GM19397 (cell line): ENCODE results near the gene RAI14.

Experiments used
- ATAC-seq: cut with Tn5 transposase; IDR thresholded peaks from one replicate; pipeline ENCODE4 v1.9.1; 2021; ENCODE audit warnings: mild to moderate bottlenecking, moderate library complexity; ENCODE audit not compliant: unreplicated experiment

The RAI14 gene

DNA sequence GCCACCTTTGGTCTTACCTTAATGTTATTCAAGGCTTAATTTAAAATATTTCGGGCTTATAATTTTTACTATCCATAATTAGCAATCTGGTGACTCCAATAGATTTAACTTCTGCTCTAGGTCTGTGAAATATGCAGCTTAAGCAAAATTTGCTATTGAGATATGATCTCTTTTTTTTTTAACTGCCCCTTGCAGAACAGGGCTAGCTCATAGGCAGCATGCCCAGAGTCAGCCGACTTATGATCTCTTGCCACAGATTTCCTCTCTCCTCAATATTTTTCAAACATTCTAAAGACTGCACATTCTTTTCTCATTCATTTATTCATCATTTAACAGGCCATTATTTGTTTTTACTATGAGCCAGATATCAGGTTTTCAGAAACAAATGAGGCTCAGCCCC lies 187.4 kb downstream of the RAI14 start:
- ATAC-seq = no peak

DNA sequence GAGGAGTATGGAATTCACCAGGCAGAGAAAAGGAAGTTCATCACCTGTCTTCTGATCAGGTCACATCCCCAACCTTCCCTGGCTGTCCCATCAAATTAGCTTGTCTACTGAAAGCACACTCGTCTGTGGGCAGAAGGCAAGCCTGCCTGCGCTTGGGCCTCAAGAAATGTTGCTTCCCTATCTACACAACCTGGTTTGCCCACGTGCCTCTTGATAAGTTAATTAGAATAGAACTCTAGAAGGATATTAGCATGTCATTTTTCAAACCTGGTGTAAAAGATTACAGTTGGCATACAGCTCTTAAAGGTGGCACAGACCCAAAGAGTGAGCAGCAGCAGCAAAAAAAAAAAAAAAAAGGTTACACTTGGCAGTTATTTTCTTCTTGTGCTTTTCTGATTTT lies 188.0 kb downstream of the RAI14 start:
- ATAC-seq = no peak

DNA sequence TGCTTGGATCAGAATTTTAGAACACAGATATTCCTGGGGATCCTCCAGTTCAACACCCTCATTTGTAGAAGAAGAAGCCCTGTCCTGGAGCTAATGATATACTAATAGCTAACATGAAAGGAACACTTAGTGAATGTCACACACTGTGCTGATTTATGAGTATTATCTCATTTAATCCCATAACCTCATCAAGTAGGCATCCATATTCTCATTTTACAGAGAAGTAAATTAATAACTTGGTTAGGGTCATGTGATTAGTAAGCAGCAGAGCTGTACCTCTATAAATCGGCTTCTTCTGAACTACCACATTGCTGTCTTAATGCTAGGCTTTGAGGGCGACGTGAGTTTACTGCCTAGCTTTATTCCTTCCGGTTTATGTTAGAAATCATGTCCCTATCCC lies 188.9 kb downstream of the RAI14 start:
- ATAC-seq = no peak

DNA sequence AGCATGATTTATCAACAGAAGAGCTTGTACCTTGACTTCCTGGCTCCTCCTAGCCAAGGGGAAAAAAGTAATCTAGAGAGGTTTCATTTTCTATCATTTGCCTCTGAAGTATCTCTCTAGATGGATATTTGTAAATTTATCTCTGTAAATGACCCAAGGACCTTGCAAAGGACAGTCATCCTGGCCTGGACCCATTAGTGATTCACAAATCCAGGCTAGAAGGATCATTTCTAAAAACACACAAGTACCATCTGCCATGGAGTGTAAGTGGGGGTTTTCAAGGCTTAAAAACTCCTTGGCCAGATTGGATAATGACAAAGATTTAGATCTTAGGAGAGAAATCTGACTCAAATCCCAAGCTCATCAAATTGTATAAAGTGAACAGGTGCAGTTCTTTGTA lies 190.9 kb downstream of the RAI14 start:
- no peak for ATAC-seq

DNA sequence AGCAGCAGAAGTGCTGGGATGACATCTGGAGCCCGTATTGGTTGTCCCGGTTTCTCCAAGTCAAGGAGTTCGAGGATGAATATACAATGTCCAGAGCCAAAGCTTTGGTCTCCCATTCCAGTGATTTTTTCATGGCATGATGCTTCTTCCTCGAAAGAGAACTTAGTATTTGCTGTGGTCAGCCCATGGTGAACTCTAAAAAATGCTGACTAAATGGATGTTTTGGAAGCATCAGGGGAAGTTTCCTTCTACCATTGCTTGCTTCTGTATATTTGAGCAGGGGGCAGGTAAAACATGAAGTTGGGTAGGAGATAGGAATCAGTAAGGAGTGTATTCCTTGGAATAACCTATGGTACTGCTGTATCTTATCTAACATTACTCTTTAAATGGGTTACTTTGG lies 191.4 kb downstream of the RAI14 start:
- no peak for ATAC-seq

DNA sequence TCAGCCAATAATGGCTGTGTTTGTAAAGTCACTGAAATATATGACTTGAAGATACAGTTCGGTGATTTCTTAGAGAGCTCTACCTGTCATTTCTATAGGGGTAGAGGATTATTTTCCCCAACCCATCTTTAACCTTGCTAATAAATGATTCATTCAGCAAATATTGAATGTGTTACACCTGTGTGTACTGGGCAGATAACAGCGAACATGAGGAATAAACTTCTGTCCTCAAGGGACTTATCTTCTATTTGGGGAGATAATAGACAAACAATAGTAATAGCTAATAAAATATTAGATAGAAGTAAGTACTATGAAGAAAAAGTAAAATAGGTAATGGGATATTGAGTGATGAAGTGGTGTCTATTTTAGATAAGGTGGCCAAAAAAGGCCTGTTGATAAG lies 192.1 kb downstream of the RAI14 start:
- ATAC-seq = no peak

DNA sequence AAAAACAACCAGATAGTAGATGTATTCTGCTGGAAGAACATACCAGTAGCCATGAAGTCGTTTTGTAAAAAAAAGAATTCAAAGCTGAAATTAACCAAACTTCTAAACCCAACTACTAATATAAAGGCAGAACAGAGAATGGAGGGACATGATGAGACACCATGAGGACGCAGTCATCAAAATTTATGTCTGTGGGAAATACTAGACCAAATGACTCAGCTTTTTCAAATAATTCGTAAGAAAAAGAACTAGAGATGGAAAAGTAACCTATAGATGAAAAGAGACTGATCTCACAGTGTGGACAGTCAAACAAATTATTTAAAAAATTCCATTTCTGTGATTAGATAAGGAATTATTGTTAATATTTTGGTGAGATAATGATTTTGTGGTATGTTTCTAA lies 193.1 kb downstream of the RAI14 start:
- ATAC-seq = no peak

DNA sequence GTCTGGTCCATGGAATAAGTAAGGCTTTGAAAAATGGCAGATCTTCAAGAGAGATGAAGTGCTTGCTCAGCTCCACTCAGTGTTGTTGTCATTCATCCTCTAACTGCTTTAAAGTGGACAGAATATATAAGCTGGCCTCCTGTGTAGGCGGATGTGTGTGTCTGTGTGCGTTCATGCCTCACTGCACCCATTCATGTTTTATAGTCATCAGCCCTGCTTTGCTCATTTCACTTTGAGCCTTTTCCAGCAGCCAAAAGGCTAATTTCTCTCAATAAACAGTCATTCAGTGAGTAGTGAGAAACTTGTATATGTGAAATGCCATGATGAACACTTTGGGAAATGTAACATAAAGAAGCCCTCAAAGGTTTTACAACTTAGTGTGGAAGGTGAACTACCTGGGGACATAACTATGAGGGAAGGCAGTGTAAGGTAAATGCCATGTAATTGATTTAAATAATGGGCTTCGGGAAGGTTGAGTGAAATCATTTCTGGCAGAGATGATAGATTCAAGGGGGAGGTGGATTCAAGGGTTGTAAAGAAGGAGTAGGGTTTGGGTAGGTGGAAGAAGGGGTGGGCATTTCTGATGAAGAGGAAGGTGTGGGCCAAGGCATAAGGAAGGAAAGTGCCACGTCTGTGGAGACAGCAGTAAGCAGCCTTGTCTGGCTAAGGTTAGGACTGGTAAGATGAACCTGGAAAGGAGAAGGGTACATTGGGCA lies 198.5 kb downstream of the RAI14 start:
- ATAC-seq = peak; percentile 92

DNA sequence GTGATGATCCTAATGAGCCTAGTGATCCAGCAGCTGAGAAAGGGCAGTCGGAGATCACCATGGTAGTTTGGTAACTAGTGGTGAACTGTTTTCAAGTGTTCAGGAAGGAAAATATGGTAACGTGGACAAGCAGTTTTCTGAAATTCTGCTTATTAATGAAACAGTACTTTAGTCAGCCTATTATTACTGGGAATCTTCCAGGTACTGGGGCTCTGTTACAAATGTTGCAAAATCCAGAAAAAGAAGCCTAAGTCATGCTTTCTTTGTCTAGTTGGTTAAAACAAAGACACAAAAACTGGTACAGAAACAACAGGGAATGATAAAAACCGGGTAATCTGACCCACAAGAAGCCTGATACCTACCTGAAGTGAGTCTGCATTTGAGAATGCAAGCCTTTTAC lies 201.0 kb downstream of the RAI14 start:
- ATAC-seq = no peak

DNA sequence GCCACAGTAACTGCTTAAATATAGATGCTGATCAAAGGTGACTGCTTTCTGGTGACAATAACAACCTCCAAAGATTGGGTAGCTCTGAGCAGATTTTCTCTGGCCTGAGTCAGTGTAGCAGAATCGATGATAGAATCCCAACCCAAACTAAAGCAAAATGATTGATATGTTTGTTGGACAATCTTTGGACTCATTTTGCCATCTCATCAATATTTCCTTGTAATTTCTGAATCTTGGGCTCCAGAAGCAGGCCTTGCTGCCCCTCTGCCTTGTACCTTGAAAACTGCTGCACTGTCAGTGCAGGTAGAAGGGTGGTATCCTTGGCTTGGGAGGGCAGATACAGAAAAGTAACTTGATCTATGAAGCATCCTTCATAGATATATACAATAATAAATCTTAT lies 201.8 kb downstream of the RAI14 start:
- no peak for ATAC-seq

DNA sequence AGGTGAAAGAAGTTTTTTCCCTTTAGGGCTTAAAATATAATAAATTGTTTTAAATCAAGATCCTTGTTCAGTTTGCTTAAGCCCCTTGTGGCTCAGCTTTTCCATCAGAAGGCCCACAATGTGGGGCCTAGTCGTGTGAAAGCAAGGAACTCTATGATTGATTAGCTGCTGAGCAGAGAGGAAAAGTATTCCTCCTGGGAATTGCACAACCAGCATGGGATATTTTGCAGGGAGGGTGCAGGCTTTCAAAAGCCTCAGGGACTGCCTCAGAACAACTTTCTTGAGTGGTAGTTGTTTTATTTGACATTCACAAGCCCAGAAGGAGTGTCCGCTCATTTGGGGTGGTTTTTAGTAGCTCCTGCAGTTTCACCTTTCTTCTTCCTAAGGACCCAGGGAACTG lies 202.7 kb downstream of the RAI14 start:
- ATAC-seq = no peak

DNA sequence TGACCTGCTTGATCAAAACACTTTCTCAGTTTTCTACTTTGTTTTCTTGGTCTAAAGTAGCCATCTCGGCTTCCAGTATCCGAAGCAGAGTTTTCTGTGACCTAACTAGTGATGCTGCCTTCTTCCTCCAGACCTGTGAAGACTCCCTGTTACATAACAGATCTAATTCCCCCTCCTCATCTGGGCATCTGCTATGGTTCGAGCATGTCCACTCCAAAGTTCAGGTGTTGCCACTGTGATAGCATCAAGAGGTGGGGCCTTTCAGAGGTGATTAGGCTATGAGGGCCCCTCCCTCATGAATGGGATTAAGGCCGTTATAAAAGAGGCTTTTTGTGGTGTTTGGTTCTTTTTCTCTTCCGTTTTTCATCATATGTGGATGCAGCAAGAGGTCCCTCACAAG lies 203.1 kb downstream of the RAI14 start:
- ATAC-seq = no peak

DNA sequence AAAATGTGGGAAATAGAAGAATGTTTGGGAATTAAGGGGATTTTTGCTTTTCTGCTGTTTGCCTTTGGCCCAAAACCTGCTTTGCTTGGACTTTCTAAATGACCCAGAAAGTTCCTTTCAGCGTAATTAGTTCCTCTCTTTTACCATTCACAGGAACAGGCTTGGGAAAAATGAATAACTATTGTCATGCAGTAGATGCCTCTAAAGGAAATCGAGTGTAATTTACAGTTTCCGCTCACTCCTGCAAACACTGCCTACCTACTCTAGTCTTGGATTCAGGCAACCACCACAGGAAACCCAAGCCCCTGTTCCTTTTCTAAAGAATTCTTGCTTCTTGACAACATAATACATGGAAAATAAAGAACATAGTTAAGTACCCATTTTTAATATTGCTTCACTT lies 207.8 kb downstream of the RAI14 start:
- ATAC-seq = no peak

DNA sequence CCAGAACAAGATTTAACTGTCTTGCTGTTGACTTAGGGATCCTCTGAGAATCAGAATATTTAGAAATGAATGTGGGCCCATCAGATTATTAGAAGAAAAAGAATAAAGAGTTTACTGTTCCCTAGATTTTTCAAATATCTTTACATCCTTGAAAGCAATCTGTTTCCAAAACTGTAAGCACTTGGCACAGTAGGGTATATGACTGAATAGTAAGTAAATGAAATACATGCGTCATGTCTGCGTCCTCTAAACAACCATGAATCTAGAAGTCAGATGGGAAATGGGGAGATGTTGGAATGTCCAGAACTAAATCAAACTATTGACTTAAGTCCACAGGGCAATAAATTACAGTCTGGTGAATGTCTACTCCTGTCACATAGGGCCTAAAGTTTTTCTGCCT lies 209.0 kb downstream of the RAI14 start:
- ATAC-seq = no peak

DNA sequence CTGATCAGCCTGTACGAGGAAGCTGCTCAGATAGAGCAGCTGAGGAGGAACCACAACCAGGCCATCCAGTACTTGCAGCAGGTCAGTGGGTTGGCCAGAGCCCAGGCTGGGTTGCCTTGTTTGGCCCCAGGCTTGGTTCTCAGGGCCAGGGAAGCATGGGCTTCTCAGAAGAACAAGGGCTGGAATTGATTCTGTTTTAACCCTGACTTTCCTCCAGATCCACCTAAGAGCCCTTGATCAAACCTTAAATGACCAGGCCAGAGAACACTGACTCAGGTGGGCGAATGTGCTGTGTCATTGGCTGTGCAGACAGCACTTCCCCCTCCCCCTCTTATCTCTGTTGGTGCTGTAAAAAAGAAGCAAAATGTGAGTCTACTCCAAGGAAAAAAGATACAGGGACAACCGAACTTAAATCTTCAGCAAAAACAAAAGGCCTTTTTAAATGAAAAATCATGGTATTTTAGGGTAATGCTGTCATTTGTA lies 210.9 kb downstream of the RAI14 start:
- no peak for ATAC-seq

DNA sequence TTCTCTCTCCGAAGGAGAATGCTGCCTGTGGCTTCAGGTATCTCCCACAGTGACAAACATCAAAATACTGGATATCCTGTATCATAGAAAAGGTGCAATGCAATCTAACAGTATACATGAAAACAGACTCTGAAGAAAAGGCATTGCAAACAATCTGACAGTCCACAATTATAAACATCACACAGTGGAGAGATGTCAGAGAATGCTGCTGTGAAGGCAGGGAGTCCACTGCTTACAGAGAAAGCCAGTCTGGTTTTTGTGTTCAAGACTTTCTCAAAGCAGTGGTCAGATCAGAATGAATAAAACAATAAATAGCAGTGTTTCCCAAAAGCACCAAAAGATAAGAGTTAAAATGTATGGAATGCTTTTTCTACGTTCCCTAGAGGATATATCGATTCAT lies 211.5 kb downstream of the RAI14 start:
- no peak for ATAC-seq

DNA sequence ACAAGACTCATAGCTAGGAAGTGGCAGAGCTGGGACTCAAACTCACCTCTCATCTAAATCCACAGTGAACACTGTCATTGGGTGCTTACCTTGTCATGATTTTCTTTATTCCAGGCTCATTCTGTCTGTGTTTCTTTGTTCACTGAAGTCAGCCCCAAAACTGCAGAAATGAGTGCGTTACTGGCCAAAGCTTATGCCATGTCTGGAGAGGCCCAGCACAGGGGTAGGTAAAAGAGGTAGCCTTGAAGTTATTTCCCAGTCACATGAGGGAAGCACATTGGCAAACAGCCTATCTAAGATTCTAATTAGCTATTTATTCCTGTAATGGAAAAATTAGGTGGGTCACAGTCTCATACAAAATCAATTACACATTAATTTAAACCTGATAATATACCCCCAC lies 212.7 kb downstream of the RAI14 start:
- no peak for ATAC-seq

DNA sequence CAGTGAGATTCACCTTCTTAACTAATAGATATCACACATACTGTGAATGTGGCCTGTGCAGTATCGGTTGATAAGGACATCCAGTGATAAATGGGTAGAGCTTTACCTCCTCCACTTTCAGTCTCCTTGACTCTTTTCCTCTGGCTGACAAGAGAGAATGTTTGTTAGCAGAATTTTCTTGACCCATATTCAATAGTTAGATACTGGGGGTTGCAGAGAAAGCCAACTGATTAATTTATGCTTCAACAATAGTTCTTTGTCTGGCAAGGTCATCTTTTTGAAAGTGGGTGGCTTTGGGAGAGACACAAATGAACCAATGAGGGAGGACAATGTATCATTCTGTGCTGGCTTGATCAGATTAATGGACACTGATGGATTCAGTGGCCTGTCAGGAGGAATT lies 213.1 kb downstream of the RAI14 start:
- no peak for ATAC-seq

DNA sequence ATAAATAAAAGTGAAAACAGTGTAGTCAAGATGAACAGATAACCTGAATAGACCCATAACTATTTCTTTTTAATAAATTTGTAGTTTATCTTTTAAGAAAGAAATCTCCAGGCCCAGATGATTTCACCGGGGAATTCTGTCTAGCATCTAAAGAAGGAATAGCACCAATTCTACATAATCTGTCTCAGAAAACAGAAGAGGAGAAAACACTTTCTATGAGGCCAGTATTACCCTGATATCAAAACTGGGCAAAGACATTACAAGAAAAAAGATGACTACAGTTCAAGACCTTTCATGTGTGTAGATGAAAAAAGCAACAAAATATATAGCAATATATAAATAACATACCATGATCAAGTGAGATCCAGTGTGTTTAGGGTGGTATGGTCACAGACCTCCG lies 214.3 kb downstream of the RAI14 start:
- no peak for ATAC-seq

DNA sequence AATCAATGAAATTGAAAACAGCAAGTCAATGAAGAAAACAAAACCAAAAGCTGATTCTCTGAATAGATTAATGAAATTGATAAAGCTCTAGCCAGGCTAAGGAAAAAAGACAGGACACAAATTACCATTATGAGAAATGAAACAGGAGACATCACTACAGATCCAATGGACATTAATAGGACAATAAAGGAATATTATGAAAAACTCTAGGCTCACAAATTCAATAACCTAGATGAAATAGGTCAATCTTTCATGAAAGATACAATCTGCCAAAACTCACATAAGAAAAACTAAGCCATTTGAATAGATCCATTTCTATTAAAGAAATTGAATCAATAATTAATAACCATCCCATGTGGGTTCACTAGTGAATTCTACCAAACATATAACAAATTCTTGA lies 220.1 kb downstream of the RAI14 start:
- ATAC-seq = no peak

DNA sequence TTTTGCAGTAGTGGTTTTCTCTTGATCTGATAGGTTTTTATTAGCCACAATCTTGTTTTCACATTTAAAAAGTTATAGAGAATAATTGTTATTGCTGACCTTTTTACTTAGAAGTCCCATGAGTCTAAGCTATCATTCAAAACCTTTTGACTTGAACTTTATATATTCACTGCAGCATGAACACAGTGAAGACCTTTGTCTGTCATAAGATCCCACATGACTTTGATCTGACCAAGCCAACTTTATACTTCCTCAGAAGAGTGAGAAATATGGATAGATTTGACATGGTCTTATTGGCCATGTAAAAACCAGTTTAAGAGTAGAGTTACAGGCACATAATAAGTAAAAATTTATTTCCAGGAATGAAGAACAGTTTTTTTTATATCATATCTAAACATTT lies 225.1 kb downstream of the RAI14 start:
- no peak for ATAC-seq
